ENCODE results near the gene TNFRSF4. TPM values are rescaled to one million over a fixed set of nuclear protein-coding genes. Genes with fewer than 3 reads are reported as not detected.

The TNFRSF4 gene
- total RNA-seq, 2 experiments from 2014 or later = 1.1 TPM; not detected in 1

DNA sequence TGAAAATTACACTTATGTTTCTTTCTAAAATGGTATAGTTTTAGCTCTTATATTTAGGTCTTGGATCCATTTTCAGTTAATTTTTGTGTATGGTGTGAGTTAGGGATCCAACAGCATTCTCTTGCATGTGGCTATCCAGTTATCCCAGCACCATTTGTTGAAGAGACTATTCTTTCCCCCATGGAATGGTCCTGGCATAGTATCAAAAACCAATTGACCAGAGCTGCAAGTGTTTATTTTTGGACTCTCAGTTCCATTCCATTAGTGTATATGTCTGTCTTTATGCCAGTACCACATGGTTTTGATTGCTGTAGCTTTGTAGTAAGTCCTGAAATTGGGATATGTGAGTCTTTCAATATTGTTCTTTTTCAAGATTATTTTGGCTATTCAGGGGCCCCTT lies 26.0 kb downstream of the TNFRSF4 start:
- Histone ChIP-seq H3K4me3 (ENCODE audit: low read depth, low read length, poor library complexity, severe bottlenecking) (no peak overlapping the region), H4K20me1 (ENCODE audit: insufficient read depth, low read length) (no peaks in the 10 kb centered on the region), H3K4me2 (ENCODE audit: low read length) (no peak overlapping the region), H3K4me1 (ENCODE audit: insufficient read depth, low read length, poor library complexity, severe bottlenecking) (no peaks in the 10 kb centered on the region), H2AFZ (ENCODE audit: low read length) (no peak overlapping the region), H3K27ac (ENCODE audit: low read depth, low read length, poor library complexity, severe bottlenecking) (no peak overlapping the region), H3K9me3 (ENCODE audit: low read length) (no peaks in the 10 kb centered on the region), H3K9me2 (ENCODE audit: insufficient read depth, low read length) (no peaks in the 10 kb centered on the region), H3K36me3 (ENCODE audit: insufficient read depth, low read length) (no peaks in the 10 kb centered on the region), H3K79me2 (ENCODE audit: insufficient read depth, low read depth, low read length) (no peaks in the 10 kb centered on the region)
- CTCF ChIA-PET (ENCODE audit: unreplicated experiment) = no interaction called here
- no TSS peak for BruUV-seq (replicated peaks)
- intact Hi-C loops (cut with micrococcal nuclease; ENCODE audit: unreplicated experiment) = no loop called here
- TF ChIP-seq EZH2phosphoT487 (IDR thresholded peaks at IDR 0.05; ENCODE audit: borderline replicate concordance, low read depth, low read length) = no peak
- TF ChIP-seq, protein P1, sequence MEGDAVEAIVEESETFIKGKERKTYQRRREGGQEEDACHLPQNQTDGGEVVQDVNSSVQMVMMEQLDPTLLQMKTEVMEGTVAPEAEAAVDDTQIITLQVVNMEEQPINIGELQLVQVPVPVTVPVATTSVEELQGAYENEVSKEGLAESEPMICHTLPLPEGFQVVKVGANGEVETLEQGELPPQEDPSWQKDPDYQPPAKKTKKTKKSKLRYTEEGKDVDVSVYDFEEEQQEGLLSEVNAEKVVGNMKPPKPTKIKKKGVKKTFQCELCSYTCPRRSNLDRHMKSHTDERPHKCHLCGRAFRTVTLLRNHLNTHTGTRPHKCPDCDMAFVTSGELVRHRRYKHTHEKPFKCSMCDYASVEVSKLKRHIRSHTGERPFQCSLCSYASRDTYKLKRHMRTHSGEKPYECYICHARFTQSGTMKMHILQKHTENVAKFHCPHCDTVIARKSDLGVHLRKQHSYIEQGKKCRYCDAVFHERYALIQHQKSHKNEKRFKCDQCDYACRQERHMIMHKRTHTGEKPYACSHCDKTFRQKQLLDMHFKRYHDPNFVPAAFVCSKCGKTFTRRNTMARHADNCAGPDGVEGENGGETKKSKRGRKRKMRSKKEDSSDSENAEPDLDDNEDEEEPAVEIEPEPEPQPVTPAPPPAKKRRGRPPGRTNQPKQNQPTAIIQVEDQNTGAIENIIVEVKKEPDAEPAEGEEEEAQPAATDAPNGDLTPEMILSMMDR (conservative IDR thresholded peaks at IDR 0.05; ENCODE audit: low read length) = no peak
- POLR2A ChIA-PET = no interaction called here
- no peak for DNase-seq (ENCODE audit: low spot score)

DNA sequence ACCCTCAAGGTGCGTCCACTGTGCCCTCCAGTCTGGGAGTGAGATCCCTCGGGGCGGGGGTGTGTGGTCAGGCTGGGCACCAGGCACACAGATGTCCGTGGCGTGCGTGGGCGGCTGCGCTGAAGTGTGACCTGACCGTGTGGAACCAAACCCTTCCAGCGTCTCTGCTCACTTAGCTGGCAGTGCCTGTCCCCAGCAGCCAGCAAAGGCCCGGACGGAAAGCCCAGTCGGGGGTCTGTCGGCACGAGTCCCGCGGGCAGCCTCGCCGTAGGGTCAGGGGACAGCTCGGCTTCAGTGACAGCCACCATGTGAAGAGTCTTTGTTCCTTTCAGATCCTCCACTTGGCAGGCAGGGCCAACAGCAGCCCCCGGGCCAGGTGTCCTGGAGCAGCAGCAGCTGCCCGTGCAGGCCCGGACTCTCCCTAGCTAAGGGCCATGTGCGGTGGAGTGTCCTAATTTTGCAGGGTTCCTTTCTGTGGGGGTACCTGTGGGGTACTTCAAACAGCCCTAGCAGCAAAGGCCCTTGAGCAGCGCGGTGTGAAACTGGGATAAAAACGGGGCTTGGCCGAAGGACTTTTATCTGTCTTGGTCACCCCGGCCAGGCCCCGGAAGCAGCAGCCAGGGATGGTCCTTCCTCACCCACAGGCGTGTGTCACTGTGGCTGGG lies 28.7 kb downstream of the TNFRSF4 start:
- intact Hi-C loops (cut with micrococcal nuclease; ENCODE audit: unreplicated experiment) = no loop called here
- H4K20me1 ChIP-seq (ENCODE audit: insufficient read depth, low read length) = no peaks in the 10 kb centered on the region
- no peaks in the 10 kb centered on the region for H3K9me3 ChIP-seq (ENCODE audit: low read length)
- H3K79me2 ChIP-seq (ENCODE audit: insufficient read depth, low read depth, low read length) = no peaks in the 10 kb centered on the region
- no peaks in the 10 kb centered on the region for H3K4me1 ChIP-seq (ENCODE audit: insufficient read depth, low read length, poor library complexity, severe bottlenecking)
- no peak overlapping the region for H3K4me3 ChIP-seq (ENCODE audit: low read depth, low read length, poor library complexity, severe bottlenecking)
- no peak for TF ChIP-seq EZH2phosphoT487 (IDR thresholded peaks at IDR 0.05; ENCODE audit: borderline replicate concordance, low read depth, low read length)
- TF ChIP-seq, protein P1 (conservative IDR thresholded peaks at IDR 0.05; ENCODE audit: low read length) = no peak
- no peaks in the 10 kb centered on the region for H3K36me3 ChIP-seq (ENCODE audit: insufficient read depth, low read length)
- BruUV-seq (replicated peaks) = no TSS peak
- H3K4me2 ChIP-seq (ENCODE audit: low read length) = no peak overlapping the region
- POLR2A ChIA-PET = no interaction called here
- no peak overlapping the region for H2AFZ ChIP-seq (ENCODE audit: low read length)
- no peak for DNase-seq (ENCODE audit: low spot score)
- H3K27ac ChIP-seq (ENCODE audit: low read depth, low read length, poor library complexity, severe bottlenecking) = no peak overlapping the region
- no peaks in the 10 kb centered on the region for H3K9me2 ChIP-seq (ENCODE audit: insufficient read depth, low read length)
- CTCF ChIA-PET (ENCODE audit: unreplicated experiment) = no interaction called here

DNA sequence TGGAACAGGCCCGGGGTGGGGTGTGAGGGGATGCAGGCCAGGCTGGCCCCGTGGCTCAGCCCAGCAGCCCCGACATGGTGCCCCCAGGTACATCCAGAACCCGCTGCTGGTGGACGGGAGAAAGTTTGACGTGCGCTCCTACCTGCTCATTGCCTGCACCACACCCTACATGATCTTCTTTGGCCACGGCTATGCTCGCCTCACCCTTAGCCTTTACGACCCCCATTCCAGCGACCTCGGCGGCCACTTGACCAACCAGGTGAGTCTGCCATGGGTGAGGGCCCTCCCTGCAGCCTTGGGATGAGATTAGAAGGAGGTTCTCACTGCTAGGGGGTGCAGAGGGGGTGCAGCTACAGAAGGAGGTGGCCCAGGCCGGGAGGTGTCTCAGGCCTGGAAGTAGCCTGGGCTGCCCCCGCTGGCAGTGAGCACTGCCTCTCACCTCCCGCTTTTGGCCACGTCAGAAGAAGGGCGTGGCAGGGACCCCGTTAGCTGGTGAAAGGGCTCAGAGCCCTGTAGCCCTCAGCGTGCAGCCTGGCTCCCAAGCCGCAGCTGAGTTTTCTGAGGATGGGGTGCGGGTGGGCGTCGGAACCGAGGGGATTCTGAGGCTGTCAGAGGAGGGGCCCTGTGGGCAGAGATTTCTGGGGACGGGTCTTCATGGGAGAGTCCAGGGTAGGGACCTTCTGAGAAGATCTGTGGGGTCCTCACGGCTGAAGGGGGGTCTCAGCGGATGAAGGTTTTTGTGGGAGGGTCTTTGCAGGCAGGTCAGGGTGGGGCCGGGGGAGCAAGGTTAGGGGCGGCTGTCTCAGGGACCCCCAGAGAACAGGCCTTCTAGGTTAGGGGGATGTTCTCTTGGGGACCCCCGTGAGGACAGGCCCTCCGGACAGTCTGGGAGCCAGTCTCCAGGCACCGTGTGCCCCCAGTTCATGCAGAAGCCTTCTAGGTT lies 29.8 kb downstream of the TNFRSF4 start:
- Histone ChIP-seq H3K36me3 (ENCODE audit: insufficient read depth, low read length) (no peaks in the 10 kb centered on the region), H3K79me2 (ENCODE audit: insufficient read depth, low read depth, low read length) (no peaks in the 10 kb centered on the region), H3K27ac (ENCODE audit: low read depth, low read length, poor library complexity, severe bottlenecking) (no peak overlapping the region), H3K4me1 (ENCODE audit: insufficient read depth, low read length, poor library complexity, severe bottlenecking) (no peaks in the 10 kb centered on the region), H2AFZ (ENCODE audit: low read length) (no peak overlapping the region), H3K9me3 (ENCODE audit: low read length) (no peaks in the 10 kb centered on the region), H4K20me1 (ENCODE audit: insufficient read depth, low read length) (no peaks in the 10 kb centered on the region), H3K4me2 (ENCODE audit: low read length) (no peak overlapping the region), H3K9me2 (ENCODE audit: insufficient read depth, low read length) (no peaks in the 10 kb centered on the region), H3K4me3 (ENCODE audit: low read depth, low read length, poor library complexity, severe bottlenecking) (no peak overlapping the region)
- no TSS peak for BruUV-seq (replicated peaks)
- TF ChIP-seq, protein P1 (conservative IDR thresholded peaks at IDR 0.05; ENCODE audit: low read length) = no peak
- no peak for TF ChIP-seq EZH2phosphoT487 (IDR thresholded peaks at IDR 0.05; ENCODE audit: borderline replicate concordance, low read depth, low read length)
- CTCF ChIA-PET (ENCODE audit: unreplicated experiment) = no interaction called here
- no peak for DNase-seq (ENCODE audit: low spot score)
- intact Hi-C loops (cut with micrococcal nuclease; ENCODE audit: unreplicated experiment) = no loop called here
- POLR2A ChIA-PET = no interaction called here

Data from OCI-LY7 (cell line).